Neural cell (in vitro differentiated cells): ENCODE measurements around the gene BMPR2. TPM values are rescaled to one million over a fixed set of nuclear protein-coding genes. Genes with fewer than 3 reads are reported as not detected.
"Not testable (repeated sequence)": the region's sequence is repeated elsewhere in the genome, so short reads cannot be mapped to it uniquely, and the experiment has no call there.

ENCODE experiments used
- H2AFZ ChIP-seq: fragments of 200-600, 300-800 bp; sonication (generic), shearing (Covaris generic); 2 replicates; pipeline ENCODE4 v1.6.0; 2014; ENCODE audit warnings: low read depth, mild to moderate bottlenecking, antibody characterized with exemption, low read length, moderate library complexity
- H3F3A ChIP-seq: fragments of 200-600 bp; shearing (Covaris generic); 2 replicates; pipeline ENCODE4 v1.6.1; 2016; ENCODE audit warnings: mild to moderate bottlenecking, moderate library complexity, mixed read lengths, antibody characterized with exemption, low read length; ENCODE audit not compliant: insufficient read depth, poor library complexity, severe bottlenecking
- H3K27ac ChIP-seq: fragments of 200-600, 300-800 bp; sonication (generic), shearing (Covaris generic); 2 replicates; pipeline ENCODE4 v1.5.1; 2014; ENCODE audit warnings: mild to moderate bottlenecking, low read length, moderate library complexity
- H3K27me3 ChIP-seq: fragments of 300-800, 200-600 bp; sonication (generic), shearing (Covaris generic); 2 replicates; pipeline ENCODE4 v1.6.0; 2014; ENCODE audit warnings: mild to moderate bottlenecking, low read depth, low read length, moderate library complexity; ENCODE audit not compliant: insufficient read depth
- H3K36me3 ChIP-seq: fragments of 300-800, 200-600 bp; sonication (generic), shearing (Covaris generic); 2 replicates; pipeline ENCODE4 v1.5.1; 2014; ENCODE audit warnings: mild to moderate bottlenecking, antibody characterized with exemption, low read length, moderate library complexity; ENCODE audit not compliant: insufficient read depth
- H3K4me2 ChIP-seq: fragments of 300-800, 200-600 bp; sonication (generic), shearing (Covaris generic); 2 replicates; pipeline ENCODE4 v1.6.0; 2014; ENCODE audit warnings: mild to moderate bottlenecking, low read length
- H3K4me3 ChIP-seq: fragments of 300-800, 200-600 bp; sonication (generic), shearing (Covaris generic); 2 replicates; pipeline ENCODE4 v1.5.1; 2014; ENCODE audit warnings: mild to moderate bottlenecking, low read length, moderate library complexity
- H3K79me2 ChIP-seq: fragments of 200-600 bp; shearing (Covaris generic); replicated peaks from 2 replicates; pipeline ENCODE4 v1.6.0; 2014; ENCODE audit warnings: mild to moderate bottlenecking, low read length, moderate library complexity; ENCODE audit not compliant: insufficient read depth
- H3K9ac ChIP-seq: fragments of 300-800, 200-600 bp; sonication (generic), shearing (Covaris generic); 2 replicates; pipeline ENCODE4 v1.6.1; 2016; ENCODE audit warnings: mild to moderate bottlenecking, low read length, mixed read lengths
- H3K9me2 ChIP-seq: fragments of 200-600 bp; shearing (Covaris generic); 2 replicates; pipeline ENCODE4 v1.6.1; 2016; ENCODE audit warnings: mild to moderate bottlenecking, low read length, mixed read lengths; ENCODE audit not compliant: insufficient read depth
- H3K9me3 ChIP-seq: fragments of 200-600, 300-800 bp; sonication (generic), shearing (Covaris generic); 2 replicates; pipeline ENCODE4 v1.6.1; 2016; ENCODE audit warnings: mild to moderate bottlenecking, mixed run types, low read length, moderate library complexity, mixed read lengths
- H4K20me1 ChIP-seq: fragments of 200-600 bp; shearing (Covaris generic); 2 replicates; pipeline ENCODE4 v1.6.1; 2016; ENCODE audit warnings: mild to moderate bottlenecking, mixed run types; ENCODE audit not compliant: insufficient read depth
- CTCF ChIP-seq: fragments of 450-650 bp; IDR thresholded peaks from 2 replicates; pipeline ENCODE4 v1.5.1; 2014; ENCODE audit warnings: antibody characterized with exemption, mild to moderate bottlenecking, moderate library complexity; ENCODE audit not compliant: poor library complexity, severe bottlenecking
- EP300 ChIP-seq: fragments of 450-650 bp; conservative IDR thresholded peaks from 2 replicates; pipeline ENCODE4 v1.6.1; 2014; ENCODE audit warnings: antibody characterized with exemption, mild to moderate bottlenecking, moderate library complexity; ENCODE audit not compliant: poor library complexity, severe bottlenecking
- EZH2 ChIP-seq: fragments of 200-600, 300-800 bp; shearing (Covaris generic), sonication (generic); IDR thresholded peaks from 2 replicates; pipeline ENCODE4 v1.6.1; 2014; ENCODE audit warnings: antibody characterized with exemption, low read length, borderline replicate concordance, mild to moderate bottlenecking; ENCODE audit not compliant: insufficient read depth, poor library complexity, severe bottlenecking
- MXI1 ChIP-seq: fragments of 450-650 bp; conservative IDR thresholded peaks from 2 replicates; pipeline ENCODE4 v1.6.1; 2014; ENCODE audit warnings: antibody characterized with exemption, mild to moderate bottlenecking; ENCODE audit not compliant: poor library complexity, severe bottlenecking
- POLR2AphosphoS5 ChIP-seq: IDR thresholded peaks from 2 replicates; pipeline ENCODE4 v1.6.1; 2012
- RAD21 ChIP-seq: fragments of 450-650 bp; conservative IDR thresholded peaks from 2 replicates; pipeline ENCODE4 v1.6.1; 2014; ENCODE audit warnings: antibody characterized with exemption, mild to moderate bottlenecking, moderate library complexity
- REST ChIP-seq: IDR thresholded peaks from 2 replicates; pipeline ENCODE4 v1.6.1; 2012; ENCODE audit warnings: borderline replicate concordance
- SMC3 ChIP-seq: fragments of 450-650 bp; conservative IDR thresholded peaks from 2 replicates; pipeline ENCODE4 v1.6.1; 2014; ENCODE audit warnings: antibody characterized with exemption, mild to moderate bottlenecking, moderate library complexity; ENCODE audit not compliant: poor library complexity
- TAF1 ChIP-seq: IDR thresholded peaks from 2 replicates; pipeline ENCODE4 v1.6.1; 2012; ENCODE audit warnings: low read depth
- polyA plus RNA-seq: library from polyadenylated mRNA; depleted of rRNA; stranded (reverse); fragments of >200 nt; gene quantifications from 2 replicates; pipeline ENCODE4 v1.2.3, GENCODE V29; 2014

The BMPR2 gene
- polyA plus RNA-seq, 1 donor from 2014 or later = 18.4 TPM

GRCh38 chr2:202566286-202566685, 190.2 kb downstream of the BMPR2 start (continued):
- no peak for TF ChIP-seq SMC3
- no peak for TF ChIP-seq MXI1
- TF ChIP-seq TAF1 = no peak

- H4K20me1 ChIP-seq = no peaks in the 10 kb centered on the region
- H3K79me2 ChIP-seq = no peaks in the 10 kb centered on the region
- H3K9me2 ChIP-seq = no peaks in the 10 kb centered on the region
- no peak overlapping the region for H3K9ac ChIP-seq
- TF ChIP-seq TAF1 = no peak
- TF ChIP-seq CTCF = no peak
- TF ChIP-seq MXI1 = no peak
- no peak for TF ChIP-seq SMC3
- TF ChIP-seq EP300 = no peak
- TF ChIP-seq POLR2AphosphoS5 = no peak
- TF ChIP-seq REST = no peak
- no peak for TF ChIP-seq EZH2
- no peak for TF ChIP-seq RAD21
- H3K4me3 ChIP-seq = no peak overlapping the region
- no peaks in the 10 kb centered on the region for H3K27me3 ChIP-seq
- no peak overlapping the region for H2AFZ ChIP-seq
- no peak overlapping the region for H3K27ac ChIP-seq
- H3F3A ChIP-seq = no peaks in the 10 kb centered on the region
- H3K36me3 ChIP-seq = no peaks in the 10 kb centered on the region
- H3K9me3 ChIP-seq = no peaks in the 10 kb centered on the region
- no peak overlapping the region for H3K4me2 ChIP-seq
Measured at GRCh38 chr2:202574541-202574940, 198.4 kb downstream of the BMPR2 start.

GRCh38 chr2:202575194-202575593, 199.1 kb downstream of the BMPR2 start:
- not testable (repeated sequence) for H3K4me3 ChIP-seq, H3K79me2 ChIP-seq, H3F3A ChIP-seq, H3K9me3 ChIP-seq, H3K36me3 ChIP-seq, H3K9me2 ChIP-seq, H3K27ac ChIP-seq, H3K27me3 ChIP-seq, H2AFZ ChIP-seq, H3K9ac ChIP-seq, H3K4me2 ChIP-seq, H4K20me1 ChIP-seq
